HG03139 (cell line): ENCODE data around the gene C20orf204.
"Not testable (repeated sequence)": the region's sequence is repeated elsewhere in the genome, so short reads cannot be mapped to it uniquely, and the experiment has no call there.

Source experiments
- ATAC-seq: cut with Tn5 transposase; IDR thresholded peaks from one replicate; pipeline ENCODE4 v1.9.1; 2021; ENCODE audit not compliant: unreplicated experiment

C20orf204 gene

GRCh38 chr20:64035933-64036345 lies at the start of gene C20orf204:
TSS of gene C20orf204 (plus strand) at chr20:64036182. CDS start at chr20:64036324, 142 bp downstream.
- no peak for ATAC-seq

DNA sequence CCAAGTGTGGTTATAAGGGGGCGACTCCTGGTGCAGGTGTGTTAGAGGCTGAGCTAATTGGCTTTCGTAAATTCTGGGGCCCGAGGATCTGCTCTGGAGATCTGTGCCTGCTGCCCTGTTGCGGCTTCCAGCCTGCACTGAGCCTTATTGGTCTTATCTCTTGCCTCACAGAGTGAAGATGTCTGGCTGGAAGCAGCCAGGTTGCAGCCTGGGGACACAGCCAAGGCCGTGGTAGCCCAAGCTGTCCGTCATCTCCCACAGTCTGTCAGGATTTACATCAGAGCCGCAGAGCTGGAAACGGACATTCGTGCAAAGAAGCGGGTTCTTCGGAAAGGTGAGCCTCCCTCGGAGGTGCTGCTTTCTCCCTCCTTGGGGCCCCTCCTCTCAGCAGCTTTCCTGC lies 35.1 kb upstream of the C20orf204 start:
- ATAC-seq = no peak

GRCh38 chr20:64001607-64002011 lies 34.4 kb upstream of the C20orf204 start:
- ATAC-seq = no peak

DNA sequence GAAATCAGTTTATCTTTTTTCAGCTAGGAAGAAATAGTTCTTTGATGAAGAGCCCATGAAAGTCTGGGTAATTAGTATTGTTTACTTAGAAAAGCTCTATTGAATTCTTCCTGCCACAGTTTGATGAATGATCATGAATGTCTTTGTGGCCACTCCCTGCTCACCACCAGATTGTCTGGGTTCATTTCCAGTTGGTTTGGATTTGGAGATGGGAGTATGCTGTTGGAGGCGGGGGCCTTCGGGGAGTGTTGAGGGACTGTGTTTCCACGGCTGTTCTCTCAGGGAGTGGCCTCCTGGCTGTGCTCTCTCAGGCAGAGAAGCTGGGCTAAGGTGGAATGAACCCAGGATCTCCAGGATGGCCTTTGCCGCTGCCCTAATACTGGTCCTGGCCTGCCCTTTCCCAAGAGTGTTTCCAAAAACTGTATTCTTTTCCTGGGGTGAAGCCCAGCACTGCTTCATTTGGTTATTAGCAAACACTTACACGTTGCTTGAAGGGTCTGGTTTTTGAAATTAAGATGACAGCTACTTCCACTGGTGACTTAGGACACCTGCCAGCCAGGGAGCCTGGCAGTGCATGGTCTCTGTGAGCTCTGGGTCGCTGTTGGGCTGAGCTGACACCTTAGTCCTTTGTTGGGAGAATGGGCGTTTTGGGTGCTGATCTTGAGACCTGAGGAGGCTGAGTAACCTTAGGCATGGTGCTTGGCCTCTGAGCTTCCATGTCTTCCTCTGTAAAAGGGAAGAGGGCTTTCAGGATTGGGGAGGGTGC lies 31.8 kb upstream of the C20orf204 start:
- no peak for ATAC-seq

GRCh38 chr20:64005394-64005793 lies 30.6 kb upstream of the C20orf204 start:
- no peak for ATAC-seq

- no peak for ATAC-seq
These were observed 29.5 kb upstream of the C20orf204 start for GRCh38 chr20:64006490-64006889.

- no peak for ATAC-seq
These were observed 29.1 kb upstream of the C20orf204 start for GRCh38 chr20:64006902-64007301.

DNA sequence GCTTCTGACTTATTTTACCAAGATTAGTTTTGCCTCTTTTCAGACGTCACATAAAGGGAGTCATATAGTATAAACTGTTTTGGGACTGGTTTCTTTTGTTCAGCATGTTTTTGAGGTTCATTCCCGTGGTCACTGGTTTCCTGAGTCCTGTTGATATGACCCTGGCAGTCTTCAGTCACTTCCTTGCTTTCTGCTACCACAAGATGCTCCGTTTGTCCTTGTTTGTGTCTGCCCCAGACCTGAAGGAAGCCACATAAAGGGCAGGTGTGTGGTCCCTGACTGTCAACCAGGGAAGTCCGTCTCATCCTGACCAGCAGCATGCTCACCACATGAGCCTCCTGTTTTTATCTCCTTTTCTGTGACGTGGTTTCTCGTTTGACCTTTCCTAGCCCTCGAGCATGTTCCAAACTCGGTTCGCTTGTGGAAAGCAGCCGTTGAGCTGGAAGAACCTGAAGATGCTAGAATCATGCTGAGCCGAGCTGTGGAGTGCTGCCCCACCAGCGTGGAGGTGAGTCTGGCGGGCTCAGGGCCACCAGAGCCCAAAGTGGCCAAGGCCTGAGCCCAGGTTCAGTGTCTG lies 26.1 kb upstream of the C20orf204 start:
- ATAC-seq = no peak

DNA sequence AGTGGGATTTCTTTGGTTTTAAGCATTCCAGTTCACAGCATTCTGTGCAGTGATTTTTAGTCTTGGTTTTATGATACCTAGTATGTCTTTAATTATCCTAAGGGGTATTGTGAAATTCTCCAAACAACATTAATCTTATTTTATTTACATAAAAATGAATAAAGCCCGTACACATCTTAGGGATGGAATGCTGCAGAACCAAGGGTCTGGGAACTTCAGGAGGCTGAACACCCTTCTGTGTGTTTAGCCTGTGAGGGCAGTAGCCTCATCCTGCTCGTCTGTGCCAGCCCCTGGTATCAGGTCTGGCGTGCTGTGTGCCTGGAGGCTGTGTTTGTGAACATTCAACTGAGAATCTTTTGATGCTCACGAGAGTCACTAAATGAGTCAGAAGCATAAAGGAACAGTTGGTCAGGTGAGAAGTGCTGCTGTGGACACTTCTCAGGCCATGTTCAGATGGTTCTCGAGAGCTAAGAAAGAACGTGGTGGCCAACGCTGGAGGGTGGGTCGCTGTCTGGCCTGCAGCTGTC lies 25.2 kb upstream of the C20orf204 start:
- no peak for ATAC-seq

DNA sequence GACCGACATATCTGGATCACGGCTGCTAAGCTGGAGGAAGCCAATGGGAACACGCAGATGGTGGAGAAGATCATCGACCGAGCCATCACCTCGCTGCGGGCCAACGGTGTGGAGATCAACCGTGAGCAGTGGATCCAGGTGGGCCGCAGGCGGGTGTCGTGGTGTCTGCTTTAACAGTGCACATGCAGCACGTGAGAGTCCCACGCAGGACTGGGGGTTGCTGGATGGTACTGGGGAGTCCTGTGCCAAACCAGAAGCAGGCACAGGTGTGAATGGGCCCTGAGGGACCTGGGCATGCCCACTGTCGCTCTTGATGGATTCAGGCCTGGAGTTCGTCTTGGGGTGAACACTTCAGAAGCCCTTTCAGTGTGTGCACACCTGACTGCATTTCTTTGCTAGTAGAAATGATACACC lies 24.6 kb upstream of the C20orf204 start:
- ATAC-seq = no peak

DNA sequence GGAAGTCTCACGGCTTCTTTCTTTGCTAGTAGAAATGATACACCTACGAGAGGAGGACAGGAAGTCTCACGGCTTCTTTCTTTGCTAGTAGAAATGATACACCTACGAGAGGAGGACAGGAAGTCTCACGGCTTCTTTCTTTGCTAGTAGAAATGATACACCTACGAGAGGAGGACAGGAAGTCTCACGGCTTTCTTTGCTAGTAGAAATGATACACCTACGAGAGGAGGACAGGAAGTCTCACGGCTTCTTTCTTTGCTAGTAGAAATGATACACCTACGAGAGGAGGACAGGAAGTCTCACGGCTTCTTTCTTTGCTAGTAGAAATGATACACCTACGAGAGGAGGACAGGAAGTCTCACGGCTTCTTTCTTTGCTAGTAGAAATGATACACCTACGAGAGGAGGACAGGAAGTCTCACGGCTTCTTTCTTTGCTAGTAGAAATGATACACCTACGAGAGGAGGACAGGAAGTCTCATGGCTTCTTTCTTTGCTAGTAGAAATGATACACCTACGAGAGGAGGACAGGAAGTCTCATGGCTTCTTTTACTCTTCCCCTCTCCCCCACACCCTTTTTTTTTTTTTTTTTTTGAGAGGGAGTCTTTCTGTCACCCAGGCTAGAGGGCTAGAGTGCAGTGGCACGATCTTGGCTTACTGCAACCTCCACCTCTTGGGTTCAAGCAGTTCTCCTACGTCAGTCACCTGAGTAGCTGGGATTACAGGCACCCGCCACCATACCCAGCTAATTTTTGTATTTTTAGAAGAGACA lies 23.4 kb upstream of the C20orf204 start:
- not testable (repeated sequence) for ATAC-seq

DNA sequence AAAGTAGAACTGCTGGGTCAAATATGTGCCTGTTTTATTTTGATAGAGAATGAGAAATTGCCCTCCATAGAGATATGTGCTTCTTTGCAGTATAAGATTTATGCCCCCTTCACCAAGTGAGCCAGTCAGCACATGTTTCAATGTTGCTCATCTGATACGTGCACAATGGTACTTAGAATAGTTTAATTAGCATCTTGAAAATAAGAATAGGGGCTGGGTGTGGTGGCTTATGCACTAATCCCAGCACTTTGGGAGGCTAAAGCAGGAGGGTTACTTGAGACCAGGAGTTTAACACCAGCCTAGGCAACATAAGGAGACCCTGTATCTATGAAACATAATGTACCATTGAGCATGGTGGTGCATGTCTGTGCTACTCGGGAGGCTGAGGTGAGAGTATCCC lies 20.3 kb upstream of the C20orf204 start:
- no peak for ATAC-seq

DNA sequence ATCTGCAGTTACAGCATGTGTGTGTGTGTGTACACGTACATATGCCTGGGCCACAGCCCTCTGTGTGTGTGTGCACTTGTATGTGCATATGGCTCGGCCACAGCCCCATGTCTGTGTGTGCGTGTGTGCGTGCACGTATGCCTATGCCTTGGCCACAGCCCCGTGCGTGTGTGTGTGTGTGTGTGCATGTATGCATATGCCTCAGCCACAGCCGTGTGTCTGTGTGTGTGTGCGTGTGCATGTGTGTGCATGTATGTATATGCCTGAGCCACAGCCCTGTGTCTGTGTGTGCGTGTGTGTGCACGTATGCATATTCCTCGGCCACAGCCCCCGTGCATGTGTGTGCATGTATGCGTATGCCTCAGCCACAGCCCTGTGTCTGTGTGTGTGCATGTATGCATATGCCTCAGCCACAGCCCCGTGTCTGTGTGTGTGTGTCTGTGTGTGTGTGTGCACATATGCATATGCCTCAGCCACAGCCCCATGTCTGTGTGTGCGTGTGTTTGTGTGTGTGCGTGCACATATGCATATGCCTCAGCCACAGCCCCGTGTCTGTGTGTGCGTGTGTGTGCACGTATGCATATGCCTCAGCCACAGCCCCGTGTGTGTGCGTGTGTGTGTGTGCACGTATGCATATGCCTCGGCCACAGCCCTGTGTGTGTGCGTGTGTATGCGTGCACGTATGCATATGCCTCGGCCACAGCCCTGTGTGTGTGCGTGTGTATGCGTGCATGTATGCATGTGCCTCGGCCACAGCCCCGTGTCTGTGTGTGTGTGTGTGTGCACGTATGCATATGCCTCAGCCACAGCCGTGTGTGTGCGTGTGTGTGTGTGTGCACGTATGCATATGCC lies 14.6 kb upstream of the C20orf204 start:
- ATAC-seq = no peak

DNA sequence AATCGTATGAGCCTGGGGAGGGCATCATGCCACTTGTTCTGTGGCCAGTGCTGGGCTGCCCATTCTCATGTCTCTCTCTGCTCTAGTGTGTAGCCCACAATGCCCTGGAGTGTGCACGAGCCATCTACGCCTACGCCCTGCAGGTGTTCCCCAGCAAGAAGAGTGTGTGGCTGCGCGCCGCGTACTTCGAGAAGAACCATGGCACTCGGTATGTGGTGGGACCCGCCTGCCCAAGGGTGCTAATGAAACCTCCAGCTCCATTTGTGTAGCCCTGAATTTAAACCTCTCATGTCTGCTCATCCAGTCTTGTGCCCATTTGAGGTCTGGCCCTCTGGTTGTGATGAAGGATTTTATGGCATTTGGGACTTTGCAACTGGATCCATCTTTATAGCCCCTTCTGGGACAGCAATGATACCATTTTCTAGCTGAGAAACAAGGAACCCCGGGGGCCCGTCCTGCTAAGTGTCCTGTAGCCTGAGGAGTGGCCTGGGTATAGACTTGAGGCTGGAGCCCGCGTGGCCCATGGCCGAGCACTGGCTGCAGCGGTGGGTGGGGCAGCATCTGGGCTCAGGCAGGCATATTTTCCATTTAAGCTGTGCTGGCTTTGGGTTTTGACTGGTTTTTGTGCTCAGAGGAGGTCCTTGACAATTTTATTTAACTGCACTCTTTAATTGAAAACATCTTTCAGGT lies 13.2 kb upstream of the C20orf204 start:
- no peak for ATAC-seq

GRCh38 chr20:64023361-64024140 lies 12.4 kb upstream of the C20orf204 start:
- no peak for ATAC-seq

DNA sequence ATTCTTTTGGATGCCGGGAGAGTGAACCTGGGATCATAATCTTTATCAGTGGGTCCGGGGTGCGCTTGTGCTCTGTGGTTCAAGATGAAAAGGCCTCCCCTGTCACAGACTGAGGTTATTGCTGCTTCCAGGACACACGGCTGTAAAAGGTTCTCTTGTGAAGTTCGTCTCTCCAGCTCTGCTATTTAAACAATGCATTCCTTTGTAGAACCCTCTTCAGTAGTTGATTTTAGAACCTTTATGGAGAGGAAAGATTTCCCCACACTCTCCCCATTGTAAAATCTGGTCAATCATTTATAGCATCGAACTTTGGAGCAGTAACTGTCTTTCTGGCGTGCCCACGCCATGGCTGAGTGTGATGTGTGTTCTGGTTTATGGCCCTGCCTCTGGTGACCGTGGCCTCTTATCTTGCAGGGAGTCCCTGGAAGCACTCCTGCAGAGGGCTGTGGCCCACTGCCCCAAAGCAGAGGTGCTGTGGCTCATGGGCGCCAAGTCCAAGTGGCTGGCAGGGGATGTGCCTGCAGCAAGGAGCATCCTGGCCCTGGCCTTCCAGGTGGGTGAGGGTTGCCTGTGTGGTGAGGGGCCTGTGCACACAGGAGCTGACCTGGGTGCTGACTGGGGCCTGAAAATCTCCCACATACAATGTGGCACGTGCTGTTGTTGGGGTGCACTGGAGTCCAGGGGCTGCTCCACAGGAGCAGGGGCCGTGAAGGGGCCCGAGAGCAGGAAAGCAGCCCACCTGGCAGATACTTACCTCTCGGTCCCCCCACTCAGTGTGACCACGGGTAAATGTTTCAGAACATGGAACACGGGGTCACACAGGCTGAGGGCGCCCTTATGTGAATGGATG lies 11.6 kb upstream of the C20orf204 start:
- no peak for ATAC-seq

DNA sequence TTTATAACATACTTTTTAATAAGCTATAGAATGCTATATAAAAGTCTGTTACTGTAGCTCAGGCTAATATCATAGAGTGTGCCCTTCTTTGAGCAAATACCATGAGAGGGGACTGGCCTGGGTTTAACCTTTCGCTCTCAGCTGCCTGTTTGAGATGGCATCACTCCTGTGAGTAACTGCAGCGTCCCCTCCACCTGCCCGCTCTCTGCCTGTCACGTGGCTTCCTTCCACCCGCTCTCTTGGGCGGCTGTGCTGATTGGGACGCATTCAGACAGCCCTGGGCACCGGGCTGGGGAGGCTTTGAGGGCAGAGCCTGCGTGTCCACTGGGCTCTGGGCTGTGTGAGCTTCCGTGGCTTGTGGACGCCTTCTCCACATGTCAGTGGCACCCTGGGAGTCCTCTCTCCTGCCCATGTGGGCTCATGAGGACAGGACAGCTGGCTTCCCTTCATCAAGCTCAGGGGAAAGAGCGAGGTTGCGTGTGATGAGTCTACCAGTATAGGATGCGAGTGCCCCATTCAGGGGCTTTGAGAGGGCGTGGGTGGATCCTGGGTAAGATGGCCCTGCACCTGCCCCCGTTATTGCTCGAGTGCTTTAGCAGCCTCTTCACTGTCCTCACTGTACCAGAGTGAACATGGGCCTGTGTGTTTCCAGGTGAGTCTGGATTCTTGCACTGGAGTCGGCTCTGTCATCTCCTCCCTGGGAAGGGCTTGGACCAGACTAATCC lies 10.7 kb upstream of the C20orf204 start:
- no peak for ATAC-seq
